Glutamatergic neuron (in vitro differentiated cells): ENCODE measurements around the gene ECSCR. TPM values are rescaled to one million over a fixed set of nuclear protein-coding genes. Genes with fewer than 3 reads are reported as not detected.

Experiments
- DNase-seq: peaks from one replicate; pipeline ENCODE4 v3.0.0; 2022
- H3K27ac Mint-ChIP-seq: one replicate; pipeline ENCODE4 v1.8.0; 2020; ENCODE audit warnings: mild to moderate bottlenecking, mixed read lengths, inconsistent platforms; ENCODE audit not compliant: unreplicated experiment
- H3K27me3 Mint-ChIP-seq: one replicate; pipeline ENCODE4 v1.8.0; 2020; ENCODE audit warnings: mild to moderate bottlenecking, moderate library complexity, mixed read lengths, inconsistent platforms; ENCODE audit not compliant: unreplicated experiment
- H3K36me3 Mint-ChIP-seq: one replicate; pipeline ENCODE4 v1.8.0; 2020; ENCODE audit warnings: mild to moderate bottlenecking, mixed read lengths, inconsistent platforms; ENCODE audit not compliant: unreplicated experiment
- H3K4me1 Mint-ChIP-seq: one replicate; pipeline ENCODE4 v1.8.0; 2020; ENCODE audit warnings: mild to moderate bottlenecking, low read depth, mixed read lengths, inconsistent platforms; ENCODE audit not compliant: unreplicated experiment
- H3K4me3 Mint-ChIP-seq: one replicate; pipeline ENCODE4 v1.8.0; 2020; ENCODE audit warnings: mild to moderate bottlenecking, mixed read lengths, inconsistent platforms; ENCODE audit not compliant: unreplicated experiment
- H3K9me3 Mint-ChIP-seq: one replicate; pipeline ENCODE4 v1.8.0; 2020; ENCODE audit warnings: mild to moderate bottlenecking, moderate library complexity, mixed read lengths, inconsistent platforms; ENCODE audit not compliant: unreplicated experiment
- CTCF ChIP-seq: fragments of 200-600 bp; sonication (generic); IDR thresholded peaks from one replicate; pipeline ENCODE4 v1.5.0; 2021; ENCODE audit not compliant: partially characterized antibody, unreplicated experiment
- total RNA-seq: library from RNA; stranded (reverse); fragmentation: NEBNext Ultra II Directional; extraction: Animal tissue kit (Norgen Biotek cat#: 25700); gene quantifications from one replicate; pipeline ENCODE4 v1.2.1, GENCODE V29; 2021; ENCODE audit not compliant: unreplicated experiment

The ECSCR gene
- total RNA-seq, 1 donor from 2014 or later = not detected

GRCh38 chr5:139439013-139439903 is 23.3 kb downstream of the ECSCR start, which contains the start of gene DNAJC18:
DNAJC18 (minus strand) TSS chr5:139439525; CDS start chr5:139439445, 80 bp downstream.
- TF ChIP-seq CTCF = no peak
- Mint-ChIP-seq H3K36me3 (no peaks in the 10 kb centered on the region), H3K4me3 (peak within 1 kb of the TSS; percentile 94), H3K9me3 (peaks cover 10% of the 10 kb centered on the region), H3K27me3 (peaks cover 7% of the 10 kb centered on the region), H3K4me1 (peaks cover 22% of the 10 kb centered on the region), H3K27ac (peak within 1 kb of the TSS; percentile 100)
- DNase-seq = peak; percentile 98

- Mint-ChIP-seq H3K36me3 (no peaks in the 10 kb centered on the region), H3K27ac (peak overlapping the region; percentile 100), H3K27me3 (peaks cover 7% of the 10 kb centered on the region), H3K4me3 (peak overlapping the region; percentile 94), H3K9me3 (peaks cover 10% of the 10 kb centered on the region), H3K4me1 (peaks cover 20% of the 10 kb centered on the region)
- DNase-seq = no peak
- no peak for TF ChIP-seq CTCF
Observed at GRCh38 chr5:139438707-139439012, 23.9 kb downstream of the ECSCR start.

- peaks cover 7% of the 10 kb centered on the region for H3K27me3 Mint-ChIP-seq
- H3K4me3 Mint-ChIP-seq = no peak overlapping the region
- peaks cover 10% of the 10 kb centered on the region for H3K9me3 Mint-ChIP-seq
- no peak overlapping the region for H3K27ac Mint-ChIP-seq
- H3K4me1 Mint-ChIP-seq = peaks cover 17% of the 10 kb centered on the region
- no peaks in the 10 kb centered on the region for H3K36me3 Mint-ChIP-seq
- no peak for TF ChIP-seq CTCF
- no peak for DNase-seq
Observed at GRCh38 chr5:139435676-139436075, 26.9 kb downstream of the ECSCR start.

- no peaks in the 10 kb centered on the region for H3K4me1 Mint-ChIP-seq
- no peaks in the 10 kb centered on the region for H3K9me3 Mint-ChIP-seq
- no peaks in the 10 kb centered on the region for H3K27me3 Mint-ChIP-seq
- H3K27ac Mint-ChIP-seq = no peak overlapping the region
- H3K36me3 Mint-ChIP-seq = no peaks in the 10 kb centered on the region
- H3K4me3 Mint-ChIP-seq = no peak overlapping the region
- TF ChIP-seq CTCF = no peak
- DNase-seq = no peak
Observed at GRCh38 chr5:139431706-139432105, 30.8 kb downstream of the ECSCR start.

- H3K4me3 Mint-ChIP-seq = no peak overlapping the region
- no peaks in the 10 kb centered on the region for H3K27me3 Mint-ChIP-seq
- no peaks in the 10 kb centered on the region for H3K9me3 Mint-ChIP-seq
- H3K27ac Mint-ChIP-seq = no peak overlapping the region
- H3K36me3 Mint-ChIP-seq = no peaks in the 10 kb centered on the region
- no peak for DNase-seq
- TF ChIP-seq CTCF = no peak
- no peaks in the 10 kb centered on the region for H3K4me1 Mint-ChIP-seq
Observed at GRCh38 chr5:139430015-139430414, 32.5 kb downstream of the ECSCR start.
